Testis (tissue), 3 donors: ENCODE results near the gene AKR1C2. TPM values are rescaled to one million over a fixed set of nuclear protein-coding genes. Genes with fewer than 3 reads are reported as not detected.

Experiments used
- DNase-seq: peaks from one replicate; pipeline ENCODE4 v3.0.0-alpha.2; 2019
- H3K27ac ChIP-seq, 2 donors: fragments of 200-600 bp; sonication (generic); one replicate each; pipeline ENCODE4 v1.5.1; 2019
- H3K27me3 ChIP-seq: fragments of 200-600 bp; sonication (generic); one replicate; pipeline ENCODE4 v1.5.1; 2019
- H3K36me3 ChIP-seq: fragments of 200-600 bp; sonication (generic); one replicate; pipeline ENCODE4 v1.5.1; 2017; ENCODE audit warnings: low read depth; ENCODE audit errors: missing control alignments
- H3K4me1 ChIP-seq: fragments of 200-600 bp; sonication (generic); one replicate; pipeline ENCODE4 v1.5.1; 2019
- H3K4me3 ChIP-seq, 2 donors: fragments of 200-600 bp; sonication (generic); one replicate each; pipeline ENCODE4 v1.5.1; 2017 to 2019
- H3K9me3 ChIP-seq: fragments of 200-600 bp; sonication (generic); one replicate; pipeline ENCODE4 v1.5.1; 2017
- CTCF ChIP-seq, 3 experiments: fragments of 450-650 bp in 2 of 3; fragments of 200-600 bp in 1 of 3; sonication (generic) in 1 of 3; IDR thresholded peaks; one replicate each; pipeline ENCODE4 v1.5.1; 2016 to 2019; ENCODE audit warnings: antibody characterized with exemption in 3 of 3, mild to moderate bottlenecking in 2 of 3, moderate library complexity in 1 of 3
- POLR2A ChIP-seq: fragments of 450-650 bp; IDR thresholded peaks from one replicate; pipeline ENCODE4 v1.6.1; 2017; ENCODE audit warnings: antibody characterized with exemption, mild to moderate bottlenecking, moderate library complexity
- WGBS, 2 donors: methylation state at CpG; one replicate each; pipeline ENCODE4 v1.1.5; 2018; 5-methylcytosine and 5-hydroxymethylcytosine counted together
- intact Hi-C: fragments of 100-400 bp; cut with DNase I; formaldehyde crosslinking; loops from one replicate; pipeline ENCODE4 v1.15.1; 2023; ENCODE audit warnings: low total_unique reads
- polyA plus RNA-seq: library from polyadenylated mRNA; stranded (reverse); fragments of 350-450 nt; fragmentation: Illumina TruSeq; extraction: RNeasy Lipid Tissue Mini Kit (QIAGEN cat#74804); gene quantifications from one replicate; pipeline ENCODE4 v1.2.3, GENCODE V29; 2014; ENCODE audit warnings: low read depth, low replicate concordance; ENCODE audit not compliant: insufficient read depth
- total RNA-seq, 2 donors: library from RNA; depleted of rRNA; stranded (reverse); fragments of >200 nt; gene quantifications; one replicate each; pipeline ENCODE4 v1.2.3, GENCODE V29; 2016

Gene AKR1C2
- total and polyA plus RNA-seq, 3 donors from 2014 or later, result 5.8 to 35.5 (median 8.7) TPM

- no peaks in the 10 kb centered on the region for H3K4me1 ChIP-seq
- no peak overlapping the region for H3K4me3 ChIP-seq
These were observed 41.4 kb upstream of the AKR1C2 start for GRCh38 chr10:5045095-5045494.

GRCh38 chr10:5043716-5044115, 40.1 kb upstream of the AKR1C2 start:
- no peak for TF ChIP-seq POLR2A
- no peak for TF ChIP-seq CTCF (IDR thresholded peaks at IDR 0.05)
- no peak overlapping the region for H3K27ac ChIP-seq
- H3K9me3 ChIP-seq, result no peaks in the 10 kb centered on the region
- no peak overlapping the region for H3K4me3 ChIP-seq
- WGBS, 2 donors, result 96 to 100% methylated on average over 1 of the region's 1 CpG
- no peaks in the 10 kb centered on the region for H3K27me3 ChIP-seq
- no peaks in the 10 kb centered on the region for H3K36me3 ChIP-seq
- H3K4me1 ChIP-seq, result no peaks in the 10 kb centered on the region
- intact Hi-C loops, result no loop called here
- DNase-seq, result no peak

More at GRCh38 chr10:5045095-5045494, 41.4 kb upstream of the AKR1C2 start:
- Histone ChIP-seq H3K9me3 (no peaks in the 10 kb centered on the region), H3K36me3 (no peaks in the 10 kb centered on the region), H3K27ac (no peak overlapping the region), H3K27me3 (no peaks in the 10 kb centered on the region)
- WGBS, 2 donors, result 90% methylated on average over 8 to 9 of the region's 9 CpGs
- no peak for DNase-seq
- intact Hi-C loops, result no loop called here
- TF ChIP-seq POLR2A (no peak), CTCF (IDR thresholded peaks at IDR 0.05) (no peak)

GRCh38 chr10:5042922-5043321, 39.3 kb upstream of the AKR1C2 start:
- WGBS, 2 donors, result 66 to 97% methylated on average over 4 of the region's 4 CpGs
- no peak for DNase-seq
- Histone ChIP-seq H3K36me3 (no peaks in the 10 kb centered on the region), H3K27me3 (no peaks in the 10 kb centered on the region), H3K9me3 (no peaks in the 10 kb centered on the region), H3K27ac (no peak overlapping the region), H3K4me1 (no peaks in the 10 kb centered on the region), H3K4me3 (no peak overlapping the region)
- TF ChIP-seq CTCF (IDR thresholded peaks at IDR 0.05) (no peak), POLR2A (no peak)
- intact Hi-C loops, result no loop called here

- H3K27ac ChIP-seq, result peak overlapping the region; percentile 53 to 56
- H3K9me3 ChIP-seq, result no peaks in the 10 kb centered on the region
- intact Hi-C loops, result no loop called here
- no peaks in the 10 kb centered on the region for H3K36me3 ChIP-seq
- no peak for TF ChIP-seq POLR2A
- TF ChIP-seq CTCF (IDR thresholded peaks at IDR 0.05), result no peak
- DNase-seq, result peak; percentile 45
- no peaks in the 10 kb centered on the region for H3K4me1 ChIP-seq
- no peaks in the 10 kb centered on the region for H3K27me3 ChIP-seq
- 54 to 63% methylated on average over 9 of the region's 9 CpGs for WGBS, 2 donors
- no peak overlapping the region for H3K4me3 ChIP-seq
These were observed 37.9 kb upstream of the AKR1C2 start for GRCh38 chr10:5041471-5042023.

GRCh38 chr10:5040781-5041470, 37.3 kb upstream of the AKR1C2 start:
- H3K36me3 ChIP-seq, result no peaks in the 10 kb centered on the region
- no peak for DNase-seq
- no peaks in the 10 kb centered on the region for H3K9me3 ChIP-seq
- no peaks in the 10 kb centered on the region for H3K27me3 ChIP-seq
- TF ChIP-seq POLR2A (no peak), CTCF (IDR thresholded peaks at IDR 0.05) (no peak)
- WGBS, 2 donors, result 47 to 60% methylated on average over 8 of the region's 8 CpGs
- H3K4me3 ChIP-seq, result no peak overlapping the region
- intact Hi-C loops, result no loop called here
- peak overlapping the region; percentile 53 to 56 for H3K27ac ChIP-seq
- H3K4me1 ChIP-seq, result no peaks in the 10 kb centered on the region
